Left renal cortex interstitium (tissue), 4 donors: ENCODE results near the gene SH2D3A. TPM values are rescaled to one million over a fixed set of nuclear protein-coding genes. Genes with fewer than 3 reads are reported as not detected.

ENCODE experiments used
- DNase-seq, 4 donors: peaks; one replicate each; pipeline ENCODE4 v3.0.0-alpha.2; 2013; ENCODE audit warnings: low read depth in 4 of 4, low spot score in 2 of 4, missing footprints in 1 of 4
- polyA plus RNA-seq, 4 donors: library from polyadenylated mRNA; unstranded; fragments of 120-200 nt; gene quantifications; one replicate each; pipeline ENCODE4 v1.2.1, GENCODE V29; 2013; ENCODE audit not compliant: insufficient read length in 4 of 4

The SH2D3A gene
- polyA plus RNA-seq, 4 donors = 5.6 to 11.5 (median 9.2) TPM

DNA sequence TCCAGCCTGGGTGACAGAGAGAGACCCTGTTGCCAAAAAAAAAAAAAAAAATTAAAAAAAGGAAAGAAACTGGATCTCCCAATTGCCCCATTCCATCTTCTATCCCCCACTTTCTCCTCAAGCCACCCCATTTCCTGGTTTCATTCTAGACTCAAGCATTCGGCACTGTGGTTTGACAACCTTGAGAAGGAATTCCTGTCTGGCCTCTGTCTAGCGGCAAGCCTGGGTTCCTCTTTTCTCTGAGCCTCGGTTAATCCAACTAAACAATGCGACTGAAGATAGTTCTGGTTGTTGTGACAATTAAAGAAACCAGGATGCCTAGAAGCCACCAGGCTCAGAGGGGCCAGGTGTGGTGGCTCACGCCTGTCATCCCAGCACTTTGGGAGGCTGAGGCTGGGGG, 43.5 kb downstream of the SH2D3A start:
- DNase-seq = no peak

DNA sequence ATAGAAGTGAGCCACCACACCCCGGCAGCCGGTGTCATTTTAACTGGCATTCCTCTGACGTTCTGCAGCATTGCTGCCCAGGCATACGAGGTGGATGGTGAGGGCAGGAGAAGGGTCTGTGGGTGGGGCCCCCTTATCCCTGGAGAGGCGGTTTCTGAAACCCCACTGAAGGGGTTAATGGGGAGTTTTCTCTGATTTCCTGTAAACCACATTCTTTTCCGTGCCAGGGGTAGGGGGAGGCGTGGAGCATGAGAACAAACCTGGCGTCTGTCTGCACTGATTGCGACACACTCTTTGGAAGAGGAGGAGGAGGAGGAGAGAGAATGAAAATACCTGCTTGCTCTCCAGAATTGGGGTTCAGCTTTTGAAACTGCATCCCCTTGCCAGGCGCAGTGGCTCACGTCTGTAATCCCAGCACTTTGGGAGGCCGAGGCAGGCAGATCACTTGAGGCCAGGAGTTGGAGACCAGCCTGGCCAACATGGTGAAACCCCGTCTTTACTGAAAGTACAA, 44.1 kb downstream of the SH2D3A start:
- DNase-seq = no peak

DNA sequence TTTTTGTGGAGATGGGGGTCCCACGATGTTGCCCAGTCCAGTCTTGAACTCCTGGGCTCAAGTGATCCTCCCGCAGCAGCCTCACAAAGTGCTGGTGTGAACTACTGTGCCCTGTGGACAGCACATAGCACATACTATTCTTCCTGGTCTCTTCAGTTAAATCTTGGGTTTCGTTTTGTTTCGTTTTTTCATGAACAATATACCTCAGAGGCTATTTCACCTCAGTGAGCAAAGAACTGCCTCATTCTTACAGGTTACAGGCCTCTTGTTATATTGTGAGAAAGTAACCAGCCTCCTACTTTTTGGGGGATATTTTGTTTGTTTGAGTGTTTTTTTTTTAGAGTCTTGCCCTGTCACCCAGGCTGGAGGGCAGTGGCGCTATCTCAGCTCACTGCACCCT, 45.5 kb downstream of the SH2D3A start:
- no peak for DNase-seq

DNA sequence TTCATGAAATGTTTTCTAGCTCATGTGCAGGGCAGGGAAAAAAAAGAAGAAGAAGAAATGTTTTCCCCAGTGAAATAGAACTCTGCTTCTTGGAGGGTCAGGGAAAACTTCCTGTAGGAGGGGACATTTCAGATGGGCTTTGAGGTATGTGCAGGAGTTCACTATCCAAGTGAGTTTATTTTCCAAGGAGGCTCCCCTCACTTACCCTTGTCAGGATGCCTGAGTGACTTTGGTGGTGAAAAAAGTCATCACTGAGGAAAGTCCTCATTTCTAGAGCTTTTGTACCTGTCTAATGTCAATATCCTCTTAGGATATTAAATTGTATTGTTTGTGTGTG, 46.1 kb downstream of the SH2D3A start:
- no peak for DNase-seq

DNA sequence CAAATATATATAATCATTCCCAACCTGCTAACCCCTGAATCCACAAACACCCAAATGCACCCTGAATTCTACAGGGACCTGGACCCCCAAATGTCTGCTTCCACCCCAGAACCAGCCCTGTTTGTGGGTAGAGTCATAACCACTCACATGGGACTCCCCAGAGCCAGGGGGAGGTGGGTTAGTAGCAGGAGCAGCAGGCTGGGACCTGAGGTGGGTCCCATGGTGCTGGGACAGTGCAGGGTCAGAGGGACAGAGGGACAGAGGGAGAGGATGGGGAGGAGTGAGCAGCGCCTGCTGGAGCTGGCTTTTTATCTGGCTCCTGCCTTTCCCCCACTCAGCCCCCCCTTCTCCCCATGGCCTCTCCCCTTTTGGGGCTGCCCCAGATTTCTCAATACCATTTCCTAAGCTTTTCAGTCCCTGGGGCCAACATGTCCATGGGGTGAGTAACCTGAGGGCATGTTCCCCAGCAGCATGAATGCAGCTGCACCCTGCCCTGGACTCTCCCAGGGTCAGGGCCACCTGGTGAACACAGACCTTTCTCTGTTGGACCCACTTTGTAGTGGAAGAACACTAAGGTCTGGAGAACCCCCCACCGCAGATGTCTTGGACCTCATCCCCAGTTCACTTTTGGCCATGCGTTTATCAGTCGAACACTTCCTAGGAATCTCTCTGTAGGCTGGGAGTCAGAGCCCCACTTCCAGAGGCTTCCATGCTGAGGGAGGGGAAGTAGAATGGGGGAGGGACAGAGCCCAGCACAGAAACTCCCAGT, 46.7 kb downstream of the SH2D3A start, which contains the start of gene C3:
Gene C3 (minus strand): TSS at position 282 of the 769 bp plus-strand sequence. CDS start 61 bp downstream, at position 221.
- no peak for DNase-seq

DNA sequence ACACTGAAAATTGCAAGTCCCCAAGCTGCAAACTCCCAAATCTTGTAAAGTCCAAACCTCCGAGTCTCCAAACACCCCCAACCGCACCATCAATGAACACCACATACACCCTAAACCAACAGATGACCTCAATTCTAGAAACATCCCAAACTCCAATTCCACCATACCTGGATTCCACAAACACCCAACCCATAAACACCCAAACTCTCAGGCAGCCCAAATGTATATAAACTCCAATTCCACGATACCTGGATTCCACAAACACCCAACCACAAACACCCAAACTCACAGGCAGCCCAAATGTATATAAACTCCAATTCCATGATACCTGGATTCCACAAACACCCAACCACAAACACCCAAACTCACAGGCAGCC, 47.3 kb downstream of the SH2D3A start:
- no peak for DNase-seq

DNA sequence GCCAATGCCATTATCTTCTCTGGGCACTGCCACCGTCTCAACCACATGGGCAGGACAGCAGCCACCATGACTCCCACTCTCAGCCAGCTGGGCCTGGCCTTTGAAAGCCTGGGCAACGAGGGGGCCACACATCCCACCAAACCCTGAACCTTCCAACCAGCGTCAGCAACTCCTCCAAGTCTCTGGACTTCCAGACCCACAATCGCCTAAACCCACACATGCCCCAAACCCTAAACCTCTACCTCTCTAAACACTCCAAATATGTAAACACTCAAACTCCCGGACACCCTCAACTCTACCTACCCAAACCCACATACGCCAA, 47.7 kb downstream of the SH2D3A start:
- DNase-seq = no peak

DNA sequence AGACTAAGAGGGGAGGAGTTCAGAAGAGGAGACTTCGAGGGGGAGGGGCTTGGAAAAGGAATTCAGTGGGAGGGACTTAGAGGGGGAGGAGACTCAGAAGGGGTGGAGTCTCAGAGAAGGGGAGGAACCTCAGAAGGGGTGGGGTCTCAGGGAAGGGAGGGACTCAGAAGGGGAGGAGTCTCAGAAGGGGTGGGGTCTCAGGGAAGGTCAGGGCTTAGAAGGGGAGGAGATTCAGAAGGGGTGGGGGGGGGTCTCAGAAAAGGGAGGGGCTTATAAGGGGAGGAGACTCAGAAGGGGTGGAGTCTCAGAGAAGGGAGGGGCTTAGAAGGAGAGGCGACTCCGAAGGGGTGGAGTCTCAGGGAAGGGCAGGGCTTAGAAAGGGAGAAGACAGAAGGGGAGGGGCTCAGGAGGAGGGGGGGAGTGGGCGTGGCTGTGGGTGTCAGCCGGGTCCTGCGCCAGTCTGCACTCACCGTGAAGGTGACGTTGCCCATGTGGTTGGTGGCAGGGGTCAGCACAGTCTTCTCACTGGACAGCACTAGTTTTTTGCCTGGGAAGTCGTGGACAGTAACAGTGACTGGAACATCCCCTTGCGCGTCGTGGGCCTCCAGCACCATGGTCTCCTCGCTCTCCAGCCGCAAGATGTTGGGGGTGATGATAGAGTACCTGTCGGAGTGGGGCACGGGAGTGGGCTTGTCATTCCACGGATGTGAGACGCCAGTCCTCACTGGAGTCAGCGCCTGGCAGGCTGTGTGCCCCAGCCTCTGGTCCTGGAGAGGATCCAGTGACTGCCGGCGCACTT, 48.3 kb downstream of the SH2D3A start:
- no peak for DNase-seq

DNA sequence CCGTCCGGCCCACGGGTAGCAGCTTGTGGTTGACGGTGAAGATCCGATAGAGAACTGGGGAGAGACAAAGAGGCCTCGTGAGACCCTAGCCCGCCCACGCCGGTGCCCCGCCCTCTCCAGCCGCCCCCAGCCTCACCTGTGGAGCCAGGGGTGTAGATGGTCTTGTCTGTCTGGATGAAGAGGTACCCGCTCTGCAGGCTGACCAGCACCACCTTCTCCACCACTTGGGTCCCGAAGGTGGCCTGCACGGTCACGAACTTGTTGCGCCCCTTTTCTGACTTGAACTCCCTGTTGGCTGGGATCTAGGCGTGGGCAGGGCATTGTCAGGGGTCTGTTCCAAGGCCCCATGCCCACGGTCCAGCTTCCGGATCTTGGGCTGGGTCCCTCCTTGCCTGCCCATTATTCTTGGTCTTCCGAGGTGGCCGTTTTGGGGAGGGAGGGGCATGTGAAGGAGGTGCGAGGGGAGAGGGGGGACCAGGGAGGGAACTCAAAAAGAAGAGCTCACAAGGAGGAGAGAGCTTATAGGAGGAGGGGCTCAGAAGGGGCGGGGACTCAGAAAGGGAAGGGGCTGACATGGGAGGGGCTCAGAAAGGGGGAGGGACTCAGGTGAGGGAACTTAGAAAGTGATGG, 49.0 kb downstream of the SH2D3A start:
- no peak for DNase-seq

- DNase-seq = no peak
Observed at GRCh38 chr19:6717441-6717971, 49.7 kb downstream of the SH2D3A start.

- DNase-seq = no peak
Observed at GRCh38 chr19:6717036-6717435, 50.2 kb downstream of the SH2D3A start.

DNA sequence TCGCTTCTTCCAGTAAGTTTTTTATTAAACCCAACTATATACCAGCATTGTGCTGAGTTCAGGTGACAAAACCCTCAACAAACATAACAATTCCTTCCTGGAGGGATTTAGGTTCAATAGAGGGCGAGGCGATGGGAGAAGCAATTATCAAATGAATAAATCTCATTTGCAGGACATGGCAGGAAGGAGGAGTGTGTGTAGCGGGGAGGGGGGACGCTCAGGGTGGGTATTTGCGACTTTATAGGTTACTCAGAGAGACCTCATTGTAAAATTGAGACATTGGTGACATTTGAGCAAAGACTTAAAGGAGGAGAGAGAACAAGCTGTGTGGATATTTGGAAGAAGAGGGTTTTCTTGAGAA, 50.6 kb downstream of the SH2D3A start:
- DNase-seq = no peak

- no peak for DNase-seq
Observed at GRCh38 chr19:6714749-6715555, 52.3 kb downstream of the SH2D3A start.

DNA sequence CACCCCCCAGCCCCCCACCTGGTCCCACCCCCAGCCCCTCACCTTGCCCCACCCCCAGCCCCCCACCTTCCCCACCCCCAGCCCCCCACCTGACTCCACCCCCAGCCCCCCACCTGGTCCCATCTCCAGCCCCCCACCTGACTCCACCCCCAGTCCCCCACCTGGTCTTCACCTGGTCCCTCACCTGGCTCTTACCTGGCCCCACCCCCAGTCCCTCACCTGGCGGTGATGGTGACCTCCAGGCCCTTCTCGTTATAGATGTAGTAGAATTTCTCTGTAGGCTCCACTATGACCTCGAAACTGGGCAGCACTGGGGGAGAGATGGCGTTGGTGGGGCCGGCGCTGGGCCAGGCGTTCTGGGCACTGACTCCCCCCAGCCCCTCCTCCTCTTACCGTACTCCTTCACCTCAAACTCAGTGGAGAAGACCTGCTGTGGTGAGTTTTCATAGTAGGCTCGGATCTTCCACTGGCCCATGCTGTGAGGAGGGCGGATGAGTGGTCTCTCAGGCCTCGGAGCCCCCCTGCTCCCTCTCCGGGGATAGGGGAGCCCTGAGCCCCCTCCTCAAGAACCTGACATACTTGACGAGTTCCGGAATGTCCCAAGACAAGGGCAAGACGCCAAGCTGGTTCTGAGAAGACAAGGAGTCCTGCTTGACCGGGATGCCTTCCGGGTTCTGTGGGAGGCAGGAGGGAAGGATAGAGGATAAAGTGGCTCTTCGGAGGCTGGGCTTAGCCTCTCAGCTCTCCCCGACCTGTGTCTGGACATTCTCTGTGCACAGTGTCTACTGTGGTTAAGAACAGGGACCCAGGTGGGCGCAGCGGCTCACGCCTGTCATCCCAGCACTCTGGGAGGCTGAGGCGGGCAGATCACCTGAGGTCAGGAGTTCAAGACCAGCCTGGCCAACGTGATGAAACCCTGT, 53.2 kb downstream of the SH2D3A start:
- no peak for DNase-seq

DNA sequence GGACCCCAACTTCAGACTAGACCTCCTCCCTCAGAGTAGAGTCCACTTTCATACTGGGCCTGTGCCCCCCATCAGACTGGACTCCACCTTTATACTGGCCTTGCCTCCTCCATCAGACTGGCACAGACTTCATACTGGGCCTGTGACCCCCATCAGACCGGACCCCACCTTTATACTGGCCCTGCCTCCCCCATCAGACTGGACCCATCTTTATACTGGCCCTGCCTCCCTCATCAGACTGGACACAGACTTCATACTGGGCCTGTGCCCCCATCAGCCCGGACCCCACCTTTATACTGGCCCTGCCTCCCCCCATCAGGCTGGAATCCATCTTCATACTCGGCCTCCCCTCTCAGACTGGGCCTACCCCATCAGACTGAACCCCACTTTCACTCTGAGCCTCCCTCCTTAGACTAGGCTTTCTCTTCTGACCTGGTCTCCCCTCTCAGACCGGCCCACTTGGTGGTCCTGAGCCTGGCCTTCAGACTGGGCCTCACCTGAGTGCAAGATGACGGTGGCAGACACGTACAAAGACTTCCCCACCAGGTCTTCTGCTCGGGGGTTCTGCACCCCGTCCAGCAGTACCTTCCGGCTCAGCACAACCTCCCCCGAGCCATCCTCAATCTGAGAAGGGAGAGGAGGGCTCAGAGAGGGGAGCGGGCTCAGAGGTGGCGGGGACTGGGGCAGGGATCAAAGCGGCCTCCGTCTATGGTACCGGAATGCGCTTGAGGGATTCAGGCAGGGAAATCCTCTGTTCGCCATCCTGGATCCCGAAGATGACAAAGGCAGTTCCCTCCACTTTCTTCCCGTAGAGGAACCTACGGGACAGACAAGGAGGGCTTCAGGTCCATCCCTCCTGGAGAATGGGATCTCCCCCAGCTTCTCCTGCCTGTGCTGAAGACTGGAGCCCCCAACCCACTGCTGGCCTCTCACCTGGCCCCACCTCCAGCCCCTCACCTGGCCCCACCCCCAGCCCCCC, 54.3 kb downstream of the SH2D3A start:
- DNase-seq = no peak

- DNase-seq = no peak
Observed at GRCh38 chr19:6712231-6712630, 55.0 kb downstream of the SH2D3A start.

GRCh38 chr19:6711605-6712004, 55.6 kb downstream of the SH2D3A start:
- no peak for DNase-seq

DNA sequence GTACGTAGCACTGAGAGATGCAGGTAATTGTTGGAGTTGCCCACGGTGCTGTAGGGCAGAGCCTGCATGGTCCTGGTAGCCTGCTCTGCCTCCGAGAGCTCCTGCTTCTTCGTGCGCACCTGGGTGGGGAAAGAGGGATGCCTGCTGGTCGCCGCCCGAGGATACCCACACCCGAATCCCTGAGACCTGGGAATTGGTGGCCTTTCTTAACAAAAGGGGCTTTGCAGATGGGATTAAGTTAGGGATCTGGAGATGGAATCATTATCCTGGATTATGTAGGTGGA, 56.2 kb downstream of the SH2D3A start:
- no peak for DNase-seq
